HG03103 (cell line): ENCODE measurements around the gene CERS2.

Source experiments
- ATAC-seq: cut with Tn5 transposase; IDR thresholded peaks from one replicate; pipeline ENCODE4 v1.9.1; 2021; ENCODE audit warnings: low read depth; ENCODE audit not compliant: unreplicated experiment

The CERS2 gene

DNA sequence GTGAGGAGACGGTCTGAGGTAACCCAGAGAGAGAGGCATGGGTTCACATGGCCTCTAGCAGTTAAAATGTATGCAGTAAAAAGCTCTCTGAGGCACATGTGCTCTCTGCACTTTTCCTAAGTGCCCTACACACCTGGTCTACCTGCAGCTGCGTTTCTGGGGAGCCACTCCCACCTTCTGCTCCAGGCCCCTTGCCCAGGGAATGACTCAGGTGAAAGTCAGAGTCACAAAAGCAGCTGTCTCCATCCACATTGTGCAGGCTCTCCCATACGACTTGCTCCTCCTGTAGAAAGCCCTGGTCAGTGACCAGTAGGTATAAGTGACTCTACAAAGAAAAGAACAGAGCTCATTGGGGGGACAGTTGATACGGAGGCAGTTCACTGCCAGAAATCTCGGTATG lies 23.3 kb upstream of the CERS2 start:
- no peak for ATAC-seq

- no peak for ATAC-seq
Measured at GRCh38 chr1:150997126-150997872, 22.7 kb upstream of the CERS2 start.

DNA sequence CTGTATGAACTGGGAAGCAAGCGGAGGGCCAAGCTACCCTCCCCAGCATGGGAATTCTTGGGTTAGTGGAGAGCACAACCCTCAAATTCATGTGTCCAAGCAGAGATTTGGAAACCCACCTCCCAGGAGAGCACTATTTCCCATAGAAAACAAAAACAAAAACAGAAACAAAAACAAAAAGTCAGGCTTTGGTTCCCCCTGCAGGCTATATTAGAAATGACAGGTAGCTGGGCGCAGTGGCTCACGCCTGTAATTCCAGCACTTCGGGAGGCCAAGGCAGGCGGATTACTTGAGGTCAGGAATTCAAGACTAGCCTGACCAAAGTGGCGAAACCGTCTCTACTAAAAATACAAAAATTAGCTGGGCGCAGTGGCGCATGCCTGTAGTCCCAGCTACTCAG lies 21.3 kb upstream of the CERS2 start:
- ATAC-seq, result no peak

DNA sequence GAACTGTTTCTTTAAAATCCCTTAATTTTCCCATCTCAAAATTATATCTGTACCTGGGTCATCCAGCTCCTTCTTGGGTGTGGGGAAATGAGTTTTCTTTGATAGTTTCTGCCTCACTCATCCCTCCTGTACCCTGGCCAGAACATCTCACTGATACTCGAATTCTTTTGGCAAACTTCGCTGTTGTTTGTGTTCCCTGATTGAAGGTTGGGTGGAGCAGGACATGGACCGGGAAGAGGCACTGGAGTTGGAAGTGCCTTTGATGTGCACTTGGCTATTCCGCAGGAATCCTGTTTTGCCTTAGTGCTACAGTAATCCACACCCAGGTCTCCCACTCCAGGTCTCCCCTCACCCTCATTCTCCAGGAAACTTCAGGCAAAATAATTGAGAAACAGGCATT lies 20.8 kb upstream of the CERS2 start:
- no peak for ATAC-seq

- ATAC-seq, result no peak
Measured at GRCh38 chr1:150994248-150994647, 19.6 kb upstream of the CERS2 start.

DNA sequence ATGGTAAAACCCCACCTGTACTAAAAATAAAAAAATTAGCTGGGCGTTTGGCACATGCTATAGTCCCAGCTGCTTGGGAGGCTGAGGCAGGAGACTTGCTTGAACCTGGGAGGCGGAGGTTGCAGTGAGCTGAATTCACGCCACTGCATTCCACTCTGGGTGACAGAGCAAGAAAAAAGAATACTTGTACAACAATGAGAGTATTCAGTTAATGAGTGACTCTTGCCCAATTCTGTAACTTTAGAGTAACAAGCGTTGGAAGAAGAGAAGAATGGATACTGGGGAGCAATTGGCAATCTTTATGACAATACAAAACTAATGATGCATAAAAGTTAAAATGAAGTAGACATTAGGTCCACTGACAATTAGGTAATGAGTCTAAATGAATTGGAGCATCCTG lies 18.0 kb upstream of the CERS2 start:
- ATAC-seq, result no peak

DNA sequence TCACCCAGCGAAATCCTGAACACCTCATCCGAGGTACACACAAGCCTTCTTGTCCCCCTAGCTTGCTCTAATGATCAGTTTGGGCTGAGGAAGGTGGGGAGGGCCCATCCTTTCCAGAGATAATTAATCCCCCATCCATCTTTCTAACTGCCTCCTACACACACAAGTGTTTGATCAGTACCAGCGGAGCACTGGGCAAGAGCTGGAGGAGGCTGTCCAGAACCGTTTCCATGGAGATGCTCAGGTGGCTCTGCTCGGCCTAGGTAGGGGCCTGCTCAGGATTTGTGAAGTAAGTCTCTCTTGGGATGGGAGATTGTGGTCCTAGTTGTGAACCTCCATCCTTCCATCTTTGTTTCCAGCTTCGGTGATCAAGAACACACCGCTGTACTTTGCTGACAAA lies 13.3 kb upstream of the CERS2 start:
- no peak for ATAC-seq

DNA sequence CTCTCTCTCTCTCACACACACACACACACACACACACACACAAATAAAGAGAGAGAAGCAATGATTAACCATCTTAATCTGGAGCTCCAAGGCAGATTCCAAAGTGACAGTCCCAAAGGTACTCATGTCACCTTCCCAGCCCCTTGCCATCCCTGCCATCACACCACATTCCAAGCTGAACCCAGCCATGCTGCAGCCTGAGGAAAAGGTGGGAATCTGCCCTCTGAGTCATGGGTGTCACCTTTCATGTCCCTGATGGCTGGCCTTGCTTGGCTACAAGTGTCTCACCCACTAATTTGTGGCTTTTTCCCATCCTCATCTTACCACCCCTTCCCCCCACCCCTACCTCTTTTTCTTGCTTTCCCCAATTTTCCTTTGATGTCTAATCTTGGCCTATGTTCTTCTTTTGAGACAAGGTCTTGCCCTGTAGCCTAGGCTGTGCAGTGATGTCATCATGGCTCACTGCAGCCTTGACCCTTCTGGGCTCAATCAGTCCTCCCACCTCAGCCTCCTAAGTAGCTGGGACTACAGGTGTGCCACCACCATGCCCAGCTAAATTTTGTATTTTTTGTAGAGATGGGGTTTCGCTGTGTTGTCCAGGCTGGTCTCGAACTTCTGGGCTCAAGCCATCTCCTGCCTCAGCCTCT lies 10.7 kb upstream of the CERS2 start:
- ATAC-seq, result no peak

DNA sequence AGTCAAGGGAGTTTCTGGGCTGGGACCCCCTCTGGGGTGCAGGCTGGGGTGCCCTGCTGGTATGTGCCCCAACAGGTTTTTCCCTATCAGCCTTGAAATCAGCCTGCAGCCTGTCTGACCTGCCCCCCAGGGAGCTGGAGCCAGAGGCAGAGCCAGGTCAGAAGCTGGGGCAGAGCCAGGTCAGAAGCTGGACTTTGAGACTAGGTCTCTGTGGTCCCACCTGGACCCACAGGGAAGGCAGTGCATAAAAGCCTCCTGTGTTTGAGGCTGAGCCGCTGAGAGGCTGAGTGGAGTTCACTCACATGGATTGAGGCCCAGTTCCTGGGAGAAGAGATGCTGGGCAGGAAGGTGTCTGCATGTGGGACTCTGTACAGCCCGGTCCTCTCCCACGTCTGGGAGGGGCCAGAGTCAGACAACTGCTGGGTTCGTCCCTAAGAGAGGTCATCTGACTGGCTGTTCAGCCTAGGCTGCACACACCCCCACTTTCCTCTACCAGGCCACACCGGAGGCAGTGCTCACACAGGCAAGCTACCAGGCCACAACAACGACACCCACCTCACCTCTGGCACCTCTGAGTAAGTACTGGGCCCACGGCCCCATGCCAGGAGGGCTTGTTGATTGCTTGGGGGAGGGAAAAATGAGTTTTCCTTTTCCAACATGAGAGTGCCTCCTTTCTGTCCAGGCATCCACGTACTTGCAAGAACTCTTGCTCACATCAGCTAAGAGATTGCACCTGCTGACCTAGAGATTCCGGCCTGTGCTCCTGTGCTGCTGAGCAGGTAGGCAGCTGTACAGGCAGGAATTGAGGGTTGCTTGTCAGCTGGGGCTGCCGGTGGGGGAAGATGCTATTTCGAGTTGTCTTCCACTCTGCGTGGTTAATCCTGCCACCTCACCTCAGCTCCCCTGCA lies 7.4 kb upstream of the CERS2 start, which contains the start of gene ANXA9:
ANXA9 (plus strand) TSS at position 488 of the 908 bp plus-strand sequence. CDS start 814 bp downstream, outside the sequence.
- no peak for ATAC-seq

GRCh38 chr1:150981177-150981804 lies 6.7 kb upstream of the CERS2 start:
- no peak for ATAC-seq

- ATAC-seq, result peak; percentile 47
Measured at GRCh38 chr1:150979092-150980056, 4.7 kb upstream of the CERS2 start.

GRCh38 chr1:150976879-150977694 lies 2.5 kb upstream of the CERS2 start:
- no peak for ATAC-seq

- ATAC-seq, result no peak
Measured at GRCh38 chr1:150976401-150976821, 1.8 kb upstream of the CERS2 start.

DNA sequence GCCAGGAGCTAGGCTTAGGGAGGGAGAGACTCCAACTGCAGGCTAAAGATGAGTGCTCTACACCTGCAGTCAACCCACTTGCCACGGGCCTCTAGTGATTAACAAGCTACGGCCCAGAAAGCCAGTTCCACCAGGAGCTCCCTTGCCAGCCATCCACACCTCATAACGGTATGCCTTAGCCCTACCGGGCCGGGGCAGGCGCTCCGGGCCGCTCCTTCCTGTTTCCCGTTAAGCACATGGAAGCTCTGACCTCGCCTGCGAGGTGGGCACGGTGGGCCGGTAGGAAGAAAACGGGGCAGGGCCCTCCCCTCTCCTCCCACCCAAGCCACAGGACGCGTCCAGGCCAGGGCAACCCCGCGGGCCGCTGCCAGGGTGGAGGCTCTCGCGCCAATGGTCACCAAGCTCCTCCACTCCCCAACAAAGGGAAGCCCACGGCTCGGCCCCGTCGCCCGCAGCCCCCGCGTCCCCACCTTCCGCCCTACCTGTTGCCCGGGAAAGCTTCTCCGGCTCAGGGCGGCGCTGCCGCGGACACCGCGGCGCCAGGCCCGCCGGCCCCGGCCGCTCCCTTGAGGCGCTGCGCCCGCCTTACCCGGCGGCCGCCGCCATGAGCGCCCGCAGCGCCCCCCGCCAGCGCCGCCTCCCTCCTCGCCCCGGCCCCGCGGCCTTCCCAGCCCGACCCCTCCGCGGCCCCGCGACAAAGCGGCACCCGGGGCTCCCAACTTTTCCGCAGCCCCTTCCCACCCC lies 627 bp downstream of the CERS2 start:
- peak; percentile 33 for ATAC-seq

DNA sequence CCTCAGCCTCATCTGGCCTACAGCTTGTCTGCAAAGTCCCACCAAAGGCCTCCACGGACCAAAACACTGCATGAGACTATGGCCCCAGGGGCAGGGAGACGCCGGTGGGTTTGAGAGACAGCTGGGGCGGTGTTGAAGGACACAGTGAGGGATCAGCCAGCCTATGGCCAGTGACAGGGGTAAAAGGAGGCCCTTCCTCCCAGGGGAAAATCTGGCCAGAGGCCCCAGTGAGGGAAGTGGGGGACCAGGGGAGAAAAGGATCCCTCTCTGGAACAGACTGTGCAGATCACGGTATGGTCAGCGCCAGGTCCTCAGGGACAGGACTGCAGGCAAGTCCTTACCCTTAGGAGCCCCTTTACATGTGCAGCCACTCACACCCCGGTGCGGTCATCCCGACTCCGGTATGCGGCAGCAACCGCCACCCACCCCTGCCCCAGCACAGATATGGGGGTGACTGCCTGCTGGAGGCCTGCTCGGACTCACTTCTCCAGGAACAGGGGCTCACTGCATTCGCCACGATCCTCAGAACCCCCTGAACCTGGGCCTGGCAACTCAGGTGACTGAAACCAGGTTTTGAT lies 1.3 kb downstream of the CERS2 start:
- ATAC-seq, result no peak

GRCh38 chr1:150972417-150972940 lies 2.2 kb downstream of the CERS2 start:
- no peak for ATAC-seq

- no peak for ATAC-seq
Measured at GRCh38 chr1:150971583-150972416, 2.8 kb downstream of the CERS2 start.
